ENCODE results near the gene DRAP1.

- TF ChIP-seq, protein P1, sequence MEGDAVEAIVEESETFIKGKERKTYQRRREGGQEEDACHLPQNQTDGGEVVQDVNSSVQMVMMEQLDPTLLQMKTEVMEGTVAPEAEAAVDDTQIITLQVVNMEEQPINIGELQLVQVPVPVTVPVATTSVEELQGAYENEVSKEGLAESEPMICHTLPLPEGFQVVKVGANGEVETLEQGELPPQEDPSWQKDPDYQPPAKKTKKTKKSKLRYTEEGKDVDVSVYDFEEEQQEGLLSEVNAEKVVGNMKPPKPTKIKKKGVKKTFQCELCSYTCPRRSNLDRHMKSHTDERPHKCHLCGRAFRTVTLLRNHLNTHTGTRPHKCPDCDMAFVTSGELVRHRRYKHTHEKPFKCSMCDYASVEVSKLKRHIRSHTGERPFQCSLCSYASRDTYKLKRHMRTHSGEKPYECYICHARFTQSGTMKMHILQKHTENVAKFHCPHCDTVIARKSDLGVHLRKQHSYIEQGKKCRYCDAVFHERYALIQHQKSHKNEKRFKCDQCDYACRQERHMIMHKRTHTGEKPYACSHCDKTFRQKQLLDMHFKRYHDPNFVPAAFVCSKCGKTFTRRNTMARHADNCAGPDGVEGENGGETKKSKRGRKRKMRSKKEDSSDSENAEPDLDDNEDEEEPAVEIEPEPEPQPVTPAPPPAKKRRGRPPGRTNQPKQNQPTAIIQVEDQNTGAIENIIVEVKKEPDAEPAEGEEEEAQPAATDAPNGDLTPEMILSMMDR (IDR thresholded peaks at IDR 0.05), result no peak
- TF ChIP-seq ZFX (IDR thresholded peaks at IDR 0.05; ENCODE audit: borderline replicate concordance), result no peak
These were observed 2.8 kb upstream of the DRAP1 start for GRCh38 chr11:65916391-65916790.

All from 22Rv1 (cell line).